H1 (cell line): ENCODE measurements around the gene TMIGD3. TPM values are rescaled to one million over a fixed set of nuclear protein-coding genes. Genes with fewer than 3 reads are reported as not detected.

Source experiments
- polyA plus RNA-seq, 7 experiments: library from polyadenylated mRNA; depleted of rRNA in 3 of 7; stranded (reverse) in 5 of 7; unstranded in 2 of 7; fragments of >200 nt in 5 of 7; fragments of 200-250 nt in 2 of 7; gene quantifications; 1 replicate in 5 of 7; 2 replicates in 1 of 7; 4 replicates in 1 of 7; pipeline versions ENCODE4 v1.2.1 to v1.2.3, GENCODE V29; 2011 to 2013; ENCODE audit warnings: missing spikeins in 2 of 7, mixed read lengths in 2 of 7
- total RNA-seq: library from RNA; stranded (reverse); fragmentation: NEBNext Ultra II Directional; extraction: Animal tissue kit (Norgen Biotek cat#: 25700); gene quantifications from 2 replicates; pipeline ENCODE4 v1.2.1, GENCODE V29; 2021
- TF ChIP-seq, protein P1 (sequence below): fragments of 300-600 bp; sonication (generic); IDR thresholded peaks from 2 replicates; pipeline ENCODE4 v1.7.1; 2012; ENCODE audit warnings: low read length, moderate library complexity, mild to moderate bottlenecking, inconsistent platforms; ENCODE audit not compliant: insufficient replicate concordance

The TMIGD3 gene
- total and polyA plus RNA-seq, 2 of the 8 experiments (the other 6 are each of a cell fraction or from before 2014, with no cell fraction given) = not detected

DNA sequence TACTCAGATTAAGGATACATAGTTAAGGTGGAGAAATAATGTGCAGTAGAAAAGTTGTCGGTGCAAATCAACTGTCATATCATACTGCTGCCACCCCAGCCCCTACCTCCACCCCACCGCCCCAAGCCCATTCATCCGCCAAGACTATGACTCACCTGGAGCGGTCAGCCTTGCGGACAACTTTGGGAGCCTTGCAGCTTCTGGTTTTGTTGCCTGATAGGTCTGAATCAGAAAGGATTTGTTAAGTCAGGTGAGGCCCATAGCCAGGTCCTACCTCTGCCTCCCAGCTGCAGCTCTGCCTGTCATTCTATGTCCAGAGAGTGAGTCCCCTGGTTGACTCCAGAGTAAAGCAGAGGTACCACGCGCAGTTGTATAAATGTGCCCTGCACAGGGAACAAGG, 17.0 kb downstream of the TMIGD3 start (continued):
- TF ChIP-seq, protein P1, sequence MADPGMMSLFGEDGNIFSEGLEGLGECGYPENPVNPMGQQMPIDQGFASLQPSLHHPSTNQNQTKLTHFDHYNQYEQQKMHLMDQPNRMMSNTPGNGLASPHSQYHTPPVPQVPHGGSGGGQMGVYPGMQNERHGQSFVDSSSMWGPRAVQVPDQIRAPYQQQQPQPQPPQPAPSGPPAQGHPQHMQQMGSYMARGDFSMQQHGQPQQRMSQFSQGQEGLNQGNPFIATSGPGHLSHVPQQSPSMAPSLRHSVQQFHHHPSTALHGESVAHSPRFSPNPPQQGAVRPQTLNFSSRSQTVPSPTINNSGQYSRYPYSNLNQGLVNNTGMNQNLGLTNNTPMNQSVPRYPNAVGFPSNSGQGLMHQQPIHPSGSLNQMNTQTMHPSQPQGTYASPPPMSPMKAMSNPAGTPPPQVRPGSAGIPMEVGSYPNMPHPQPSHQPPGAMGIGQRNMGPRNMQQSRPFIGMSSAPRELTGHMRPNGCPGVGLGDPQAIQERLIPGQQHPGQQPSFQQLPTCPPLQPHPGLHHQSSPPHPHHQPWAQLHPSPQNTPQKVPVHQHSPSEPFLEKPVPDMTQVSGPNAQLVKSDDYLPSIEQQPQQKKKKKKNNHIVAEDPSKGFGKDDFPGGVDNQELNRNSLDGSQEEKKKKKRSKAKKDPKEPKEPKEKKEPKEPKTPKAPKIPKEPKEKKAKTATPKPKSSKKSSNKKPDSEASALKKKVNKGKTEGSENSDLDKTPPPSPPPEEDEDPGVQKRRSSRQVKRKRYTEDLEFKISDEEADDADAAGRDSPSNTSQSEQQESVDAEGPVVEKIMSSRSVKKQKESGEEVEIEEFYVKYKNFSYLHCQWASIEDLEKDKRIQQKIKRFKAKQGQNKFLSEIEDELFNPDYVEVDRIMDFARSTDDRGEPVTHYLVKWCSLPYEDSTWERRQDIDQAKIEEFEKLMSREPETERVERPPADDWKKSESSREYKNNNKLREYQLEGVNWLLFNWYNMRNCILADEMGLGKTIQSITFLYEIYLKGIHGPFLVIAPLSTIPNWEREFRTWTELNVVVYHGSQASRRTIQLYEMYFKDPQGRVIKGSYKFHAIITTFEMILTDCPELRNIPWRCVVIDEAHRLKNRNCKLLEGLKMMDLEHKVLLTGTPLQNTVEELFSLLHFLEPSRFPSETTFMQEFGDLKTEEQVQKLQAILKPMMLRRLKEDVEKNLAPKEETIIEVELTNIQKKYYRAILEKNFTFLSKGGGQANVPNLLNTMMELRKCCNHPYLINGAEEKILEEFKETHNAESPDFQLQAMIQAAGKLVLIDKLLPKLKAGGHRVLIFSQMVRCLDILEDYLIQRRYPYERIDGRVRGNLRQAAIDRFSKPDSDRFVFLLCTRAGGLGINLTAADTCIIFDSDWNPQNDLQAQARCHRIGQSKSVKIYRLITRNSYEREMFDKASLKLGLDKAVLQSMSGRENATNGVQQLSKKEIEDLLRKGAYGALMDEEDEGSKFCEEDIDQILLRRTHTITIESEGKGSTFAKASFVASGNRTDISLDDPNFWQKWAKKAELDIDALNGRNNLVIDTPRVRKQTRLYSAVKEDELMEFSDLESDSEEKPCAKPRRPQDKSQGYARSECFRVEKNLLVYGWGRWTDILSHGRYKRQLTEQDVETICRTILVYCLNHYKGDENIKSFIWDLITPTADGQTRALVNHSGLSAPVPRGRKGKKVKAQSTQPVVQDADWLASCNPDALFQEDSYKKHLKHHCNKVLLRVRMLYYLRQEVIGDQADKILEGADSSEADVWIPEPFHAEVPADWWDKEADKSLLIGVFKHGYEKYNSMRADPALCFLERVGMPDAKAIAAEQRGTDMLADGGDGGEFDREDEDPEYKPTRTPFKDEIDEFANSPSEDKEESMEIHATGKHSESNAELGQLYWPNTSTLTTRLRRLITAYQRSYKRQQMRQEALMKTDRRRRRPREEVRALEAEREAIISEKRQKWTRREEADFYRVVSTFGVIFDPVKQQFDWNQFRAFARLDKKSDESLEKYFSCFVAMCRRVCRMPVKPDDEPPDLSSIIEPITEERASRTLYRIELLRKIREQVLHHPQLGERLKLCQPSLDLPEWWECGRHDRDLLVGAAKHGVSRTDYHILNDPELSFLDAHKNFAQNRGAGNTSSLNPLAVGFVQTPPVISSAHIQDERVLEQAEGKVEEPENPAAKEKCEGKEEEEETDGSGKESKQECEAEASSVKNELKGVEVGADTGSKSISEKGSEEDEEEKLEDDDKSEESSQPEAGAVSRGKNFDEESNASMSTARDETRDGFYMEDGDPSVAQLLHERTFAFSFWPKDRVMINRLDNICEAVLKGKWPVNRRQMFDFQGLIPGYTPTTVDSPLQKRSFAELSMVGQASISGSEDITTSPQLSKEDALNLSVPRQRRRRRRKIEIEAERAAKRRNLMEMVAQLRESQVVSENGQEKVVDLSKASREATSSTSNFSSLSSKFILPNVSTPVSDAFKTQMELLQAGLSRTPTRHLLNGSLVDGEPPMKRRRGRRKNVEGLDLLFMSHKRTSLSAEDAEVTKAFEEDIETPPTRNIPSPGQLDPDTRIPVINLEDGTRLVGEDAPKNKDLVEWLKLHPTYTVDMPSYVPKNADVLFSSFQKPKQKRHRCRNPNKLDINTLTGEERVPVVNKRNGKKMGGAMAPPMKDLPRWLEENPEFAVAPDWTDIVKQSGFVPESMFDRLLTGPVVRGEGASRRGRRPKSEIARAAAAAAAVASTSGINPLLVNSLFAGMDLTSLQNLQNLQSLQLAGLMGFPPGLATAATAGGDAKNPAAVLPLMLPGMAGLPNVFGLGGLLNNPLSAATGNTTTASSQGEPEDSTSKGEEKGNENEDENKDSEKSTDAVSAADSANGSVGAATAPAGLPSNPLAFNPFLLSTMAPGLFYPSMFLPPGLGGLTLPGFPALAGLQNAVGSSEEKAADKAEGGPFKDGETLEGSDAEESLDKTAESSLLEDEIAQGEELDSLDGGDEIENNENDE = no peak
- TF ChIP-seq, all 59 proteins: peak for 0
